HEK293 (cell line): ENCODE measurements around the gene CTF1.
A peak's percentile ranks its signal among the peaks of the same experiment; 100 is the strongest.

Experiments used
- CTCF ChIA-PET: fragments of 350-600 bp; formaldehyde crosslinking; extraction: SDS; loops from one replicate; lab custom pipeline; 2021; ENCODE audit warnings: antibody characterized with exemption; lab: Yijun Ruan, JAX
- POLR2A ChIA-PET: fragments of 300-600 bp; formaldehyde crosslinking; extraction: SDS; loops from one replicate; lab custom pipeline; 2020; ENCODE audit warnings: antibody characterized with exemption, inconsistent platforms; lab: Yijun Ruan, JAX
- H3K27ac ChIP-seq: fragments of 200-500 bp; sonication (Bioruptor generic); 2 replicates; pipeline ENCODE4 v1.5.1; 2014; ENCODE audit warnings: low read depth, low read length, control low read depth, inconsistent platforms; ENCODE audit errors: extremely low read depth
- H3K36me3 ChIP-seq, 2 experiments: fragments of 200-500 bp in 1 of 2; sonication (Bioruptor generic) in 1 of 2; 1 replicate in 1 of 2; 2 replicates in 1 of 2; pipeline ENCODE4 v1.5.1; 2014 to 2017; ENCODE audit warnings: inconsistent platforms in 2 of 2, low read length in 2 of 2; ENCODE audit not compliant: control insufficient read depth in 2 of 2, insufficient read depth in 1 of 2
- H3K4me1 ChIP-seq: fragments of 200-500 bp; sonication (Bioruptor generic); 2 replicates; pipeline ENCODE4 v1.5.1; 2014; ENCODE audit warnings: mild to moderate bottlenecking, low read length, inconsistent platforms; ENCODE audit not compliant: control insufficient read depth, insufficient read depth
- H3K4me3 ChIP-seq: 2 replicates; pipeline ENCODE4 v1.5.1; 2011; ENCODE audit warnings: low read depth, mild to moderate bottlenecking, control low read depth, low read length, moderate library complexity
- H3K9me3 ChIP-seq: fragments of 200-500 bp; sonication (Bioruptor generic); 2 replicates; pipeline ENCODE4 v1.5.1; 2014; ENCODE audit warnings: low read depth, low read length, inconsistent platforms; ENCODE audit not compliant: control insufficient read depth, insufficient read depth
- HOXC10 ChIP-seq: sonication (generic); formaldehyde crosslinking; IDR thresholded peaks from 2 replicates; pipeline ENCODE4 v1.8.1; 2023; ENCODE audit warnings: mild to moderate bottlenecking, missing genetic modification reagents
- KLF8 ChIP-seq: fragments of 450-650 bp; formaldehyde crosslinking; IDR thresholded peaks from 2 replicates; pipeline ENCODE4 v1.5.1; 2016; ENCODE audit warnings: missing biosample characterization, missing genetic modification characterization
- PBX3 ChIP-seq: sonication (generic); formaldehyde crosslinking; IDR thresholded peaks from 2 replicates; pipeline ENCODE4 v1.8.1; 2022; ENCODE audit warnings: mild to moderate bottlenecking, moderate library complexity, missing genetic modification reagents
- SALL2 ChIP-seq: fragments of 450-650 bp; formaldehyde crosslinking; IDR thresholded peaks from 2 replicates; pipeline ENCODE4 v1.5.0; 2017; ENCODE audit warnings: missing biosample characterization, mild to moderate bottlenecking, missing genetic modification characterization, borderline replicate concordance
- TCF7L2 ChIP-seq: IDR thresholded peaks from 2 replicates; pipeline ENCODE4 v1.6.1; 2011; ENCODE audit warnings: low read depth, mild to moderate bottlenecking, inconsistent platforms, low read length, moderate library complexity, borderline replicate concordance
- ZBTB11 ChIP-seq: fragments of 450-650 bp; formaldehyde crosslinking; conservative IDR thresholded peaks from 2 replicates; pipeline ENCODE4 v1.5.1; 2016; ENCODE audit warnings: low read depth, missing biosample characterization, missing genetic modification characterization
- ZBTB17 ChIP-seq: fragments of 450-650 bp; formaldehyde crosslinking; IDR thresholded peaks from 2 replicates; pipeline ENCODE4 v1.5.1; 2016; ENCODE audit warnings: missing biosample characterization, missing genetic modification characterization
- ZBTB7A ChIP-seq: fragments of 450-650 bp; formaldehyde crosslinking; IDR thresholded peaks from 2 replicates; pipeline ENCODE4 v1.5.1; 2016; ENCODE audit warnings: low read depth, missing biosample characterization, missing genetic modification characterization
- ZFHX2 ChIP-seq: fragments of 450-650 bp; formaldehyde crosslinking; conservative IDR thresholded peaks from 2 replicates; pipeline ENCODE4 v1.5.1; 2016; ENCODE audit warnings: missing biosample characterization, missing genetic modification characterization
- ZNF140 ChIP-seq: fragments of 450-650 bp; formaldehyde crosslinking; IDR thresholded peaks from 2 replicates; pipeline ENCODE4 v1.5.1; 2016; ENCODE audit warnings: missing biosample characterization, missing genetic modification characterization
- ZNF211 ChIP-seq: fragments of 450-650 bp; formaldehyde crosslinking; IDR thresholded peaks from 2 replicates; pipeline ENCODE4 v1.5.1; 2016; ENCODE audit warnings: low read depth, missing biosample characterization, missing genetic modification characterization
- ZNF335 ChIP-seq: fragments of 450-650 bp; formaldehyde crosslinking; conservative IDR thresholded peaks from 2 replicates; pipeline ENCODE4 v1.5.1; 2016; ENCODE audit warnings: missing biosample characterization, missing genetic modification characterization
- ZNF426 ChIP-seq: fragments of 450-650 bp; formaldehyde crosslinking; IDR thresholded peaks from 2 replicates; pipeline ENCODE4 v1.5.1; 2017; ENCODE audit warnings: missing biosample characterization, missing genetic modification characterization, mild to moderate bottlenecking, inconsistent platforms, moderate library complexity
- ZNF501 ChIP-seq: fragments of 450-650 bp; formaldehyde crosslinking; IDR thresholded peaks from 2 replicates; pipeline ENCODE4 v1.5.1; 2016; ENCODE audit warnings: missing biosample characterization, missing genetic modification characterization
- ZNF580 ChIP-seq: fragments of 450-650 bp; formaldehyde crosslinking; IDR thresholded peaks from 2 replicates; pipeline ENCODE4 v1.5.1; 2016; ENCODE audit warnings: missing biosample characterization, missing genetic modification characterization
- ZNF639 ChIP-seq: fragments of 450-650 bp; formaldehyde crosslinking; IDR thresholded peaks from 2 replicates; pipeline ENCODE4 v1.5.1; 2016; ENCODE audit warnings: missing biosample characterization, missing genetic modification characterization
- ZNF645 ChIP-seq: fragments of 450-650 bp; formaldehyde crosslinking; IDR thresholded peaks from 2 replicates; pipeline ENCODE4; 2016; ENCODE audit warnings: missing biosample characterization, missing genetic modification characterization
- ZNF664 ChIP-seq: fragments of 450-650 bp; formaldehyde crosslinking; IDR thresholded peaks from 2 replicates; pipeline ENCODE4 v1.5.1; 2016; ENCODE audit warnings: missing biosample characterization, missing genetic modification characterization
- ZNF785 ChIP-seq: fragments of 450-650 bp; formaldehyde crosslinking; IDR thresholded peaks from 2 replicates; pipeline ENCODE4 v1.5.1; 2016; ENCODE audit warnings: missing biosample characterization, missing genetic modification characterization

CTF1 gene

GRCh38 chr16:30893744-30894539 lies 2.5 kb upstream of the CTF1 start, which contains the start of gene BCL7C (continued):
- no peak for TF ChIP-seq ZNF645 (tag by site-specific recombination)
- peak; percentile 97 for TF ChIP-seq ZNF785
- TF ChIP-seq ZNF580 (tag by site-specific recombination), result 0 out of 2 replicates have a peak, but pooled peaks have one; percentile 64
- TF ChIP-seq PBX3 (CRISPR knock-in tag), result peak; percentile 97
- no peak for TF ChIP-seq TCF7L2
- TF ChIP-seq, all 188 proteins: peak for 64

GRCh38 chr16:30894540-30895368 lies 1.7 kb upstream of the CTF1 start:
- H3K9me3 ChIP-seq, result no peaks in the 10 kb centered on the region
- peaks cover 10 to 20% of the 10 kb centered on the region in 2 experiments; a peak in 2 of 3 replicates for H3K36me3 ChIP-seq
- H3K4me3 ChIP-seq, result no peak overlapping the region
- H3K4me1 ChIP-seq, result no peaks in the 10 kb centered on the region; the same call in 1 of the 2 replicates
- TF ChIP-seq SALL2 (tag by site-specific recombination) (no peak), ZNF335 (tag by site-specific recombination) (no peak; the same call in 1 of the 2 replicates), ZNF426 (tag by site-specific recombination) (no peak), ZBTB11 (tag by site-specific recombination) (0 out of 2 replicates have a peak, but pooled peaks have one; percentile 7), ZNF140 (tag by site-specific recombination) (no peak; the same call in 1 of the 2 replicates), ZNF501 (tag by site-specific recombination) (0 out of 2 replicates have a peak, but pooled peaks have one; percentile 3), ZBTB17 (tag by site-specific recombination) (peak; percentile 76; the same call in 1 of the 2 replicates), HOXC10 (CRISPR knock-in tag) (0 out of 2 replicates have a peak, but pooled peaks have one; percentile 19), ZFHX2 (tag by site-specific recombination) (peak; percentile 39; the same call in 1 of the 2 replicates), ZBTB7A (tag by site-specific recombination) (0 out of 2 replicates have a peak, but pooled peaks have one; percentile 3), ZNF639 (0 out of 2 replicates have a peak, but pooled peaks have one; percentile 53), ZNF211 (tag by site-specific recombination) (no peak), KLF8 (0 out of 2 replicates have a peak, but pooled peaks have one; percentile 56), ZNF664 (peak; percentile 98)
- ChIA-PET CTCF (interaction anchor here (1.0 to 1.8 kb wide), 3 partner anchors 33 to 50 kb away, joined by 4 to 6 read pairs (median 4); no protein-coding TSS in a partner anchor), POLR2A (no interaction called here)
- peak overlapping the region; percentile 47; the same call in 1 of the 2 replicates for H3K27ac ChIP-seq
